GM19023 (cell line): ENCODE data around the gene RAB11B.
"Not testable (repeated sequence)": the region's sequence is repeated elsewhere in the genome, so short reads cannot be mapped to it uniquely, and the experiment has no call there.

Source experiments
- ATAC-seq: cut with Tn5 transposase; IDR thresholded peaks from one replicate; pipeline ENCODE4 v1.9.1; 2021; ENCODE audit warnings: mild to moderate bottlenecking, moderate library complexity; ENCODE audit not compliant: unreplicated experiment

The RAB11B gene

GRCh38 chr19:8425331-8425730 is 35.2 kb downstream of the RAB11B start:
- not testable (repeated sequence) for ATAC-seq

- no peak for ATAC-seq
Measured at GRCh38 chr19:8426283-8426682, 36.1 kb downstream of the RAB11B start.

- no peak for ATAC-seq
Measured at GRCh38 chr19:8429044-8429443, 38.9 kb downstream of the RAB11B start.

DNA sequence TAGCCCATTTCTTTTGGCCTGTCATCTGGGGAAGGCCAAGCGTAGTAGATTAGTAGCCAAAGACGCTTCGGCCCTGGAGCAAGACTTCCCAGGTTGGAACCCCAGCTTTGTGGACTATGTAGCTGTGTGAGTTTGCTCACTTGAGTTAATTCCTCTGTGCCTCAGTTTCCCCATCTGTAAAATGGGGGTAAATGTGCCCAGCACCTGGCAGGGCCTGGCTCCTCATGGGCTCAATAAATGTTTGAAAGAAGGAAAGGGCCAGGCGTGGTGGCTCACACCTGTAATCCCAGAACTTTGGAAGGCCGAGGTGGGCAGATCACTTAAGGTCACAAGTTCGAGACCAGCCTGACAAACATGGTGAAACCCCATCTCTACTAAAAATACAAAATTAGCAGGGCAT is 39.7 kb downstream of the RAB11B start:
- ATAC-seq, result no peak

DNA sequence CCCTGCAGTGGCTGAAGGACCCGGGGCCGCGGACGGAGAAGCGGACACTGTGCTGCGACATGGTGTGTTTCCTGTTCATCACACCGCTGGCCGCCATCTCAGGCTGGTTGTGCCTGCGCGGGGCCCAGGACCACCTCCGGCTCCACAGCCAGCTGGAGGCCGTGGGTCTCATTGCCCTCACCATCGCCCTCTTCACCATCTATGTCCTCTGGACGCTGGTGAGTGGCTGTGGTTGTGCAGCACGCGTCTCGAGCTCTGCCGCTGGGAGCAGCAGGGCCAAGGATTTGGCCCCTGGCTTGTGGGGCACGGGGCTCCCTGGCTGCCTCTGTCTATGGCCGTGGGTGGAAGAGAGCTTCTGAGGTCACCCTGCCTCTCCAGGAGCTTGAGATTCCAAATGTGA is 40.5 kb downstream of the RAB11B start:
- ATAC-seq, result no peak

DNA sequence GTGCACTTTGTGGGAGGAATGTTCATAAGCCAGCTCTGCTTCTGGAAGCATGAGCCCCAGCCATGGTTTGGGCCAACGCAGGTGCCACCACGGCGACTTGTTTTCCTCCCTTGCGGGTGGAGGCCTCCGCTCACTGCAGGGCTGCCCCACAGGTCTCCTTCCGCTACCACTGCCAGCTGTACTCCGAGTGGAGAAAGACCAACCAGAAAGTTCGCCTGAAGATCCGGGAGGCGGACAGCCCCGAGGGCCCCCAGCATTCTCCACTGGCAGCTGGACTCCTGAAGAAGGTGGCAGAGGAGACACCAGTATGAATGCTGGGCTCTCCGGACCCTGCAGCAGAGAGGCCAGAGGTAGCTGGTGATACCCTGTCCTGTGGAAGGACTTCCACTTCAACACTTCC is 48.1 kb downstream of the RAB11B start:
- no peak for ATAC-seq

DNA sequence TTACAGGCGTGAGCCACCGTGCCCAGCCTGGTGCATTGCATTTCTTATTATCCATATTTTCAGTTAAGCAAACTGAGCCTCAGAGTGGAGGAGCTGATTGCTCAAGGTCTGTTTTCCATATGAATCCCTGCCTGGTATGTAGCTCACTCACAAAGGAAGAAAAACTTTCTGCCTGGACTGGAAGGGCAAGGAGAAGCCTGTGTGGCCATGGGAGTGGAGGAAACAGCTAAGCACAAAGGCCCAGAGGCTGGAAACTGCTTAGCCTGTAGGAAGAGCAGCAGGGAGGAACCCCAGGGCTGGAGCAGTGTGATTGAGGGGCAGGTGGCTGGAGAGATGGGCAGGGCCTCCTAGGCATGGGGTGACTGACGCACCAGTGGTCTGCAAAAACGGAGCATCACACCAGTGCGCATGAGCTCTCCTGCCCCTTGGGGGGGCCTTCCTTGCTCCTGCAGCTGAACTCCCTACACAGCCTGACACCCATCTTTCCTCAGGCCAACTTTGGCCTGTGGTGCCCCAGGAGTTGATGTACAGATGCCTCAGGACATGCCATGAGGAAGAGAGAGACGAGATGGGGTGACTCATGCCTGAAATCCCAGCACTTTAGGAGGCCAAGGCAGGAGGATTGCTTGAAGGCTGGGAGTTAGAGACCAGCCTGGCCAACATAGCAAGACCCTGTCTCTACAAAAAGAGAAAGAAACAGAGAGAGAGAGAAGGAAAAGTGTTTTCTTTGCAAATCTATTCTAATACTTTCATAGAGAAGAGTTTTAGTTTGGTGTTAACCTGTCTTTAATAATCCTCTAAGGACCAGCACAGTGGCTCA is 51.8 kb downstream of the RAB11B start:
- ATAC-seq, result no peak

- not testable (repeated sequence) for ATAC-seq
Measured at GRCh38 chr19:8444140-8444676, 54.0 kb downstream of the RAB11B start.

DNA sequence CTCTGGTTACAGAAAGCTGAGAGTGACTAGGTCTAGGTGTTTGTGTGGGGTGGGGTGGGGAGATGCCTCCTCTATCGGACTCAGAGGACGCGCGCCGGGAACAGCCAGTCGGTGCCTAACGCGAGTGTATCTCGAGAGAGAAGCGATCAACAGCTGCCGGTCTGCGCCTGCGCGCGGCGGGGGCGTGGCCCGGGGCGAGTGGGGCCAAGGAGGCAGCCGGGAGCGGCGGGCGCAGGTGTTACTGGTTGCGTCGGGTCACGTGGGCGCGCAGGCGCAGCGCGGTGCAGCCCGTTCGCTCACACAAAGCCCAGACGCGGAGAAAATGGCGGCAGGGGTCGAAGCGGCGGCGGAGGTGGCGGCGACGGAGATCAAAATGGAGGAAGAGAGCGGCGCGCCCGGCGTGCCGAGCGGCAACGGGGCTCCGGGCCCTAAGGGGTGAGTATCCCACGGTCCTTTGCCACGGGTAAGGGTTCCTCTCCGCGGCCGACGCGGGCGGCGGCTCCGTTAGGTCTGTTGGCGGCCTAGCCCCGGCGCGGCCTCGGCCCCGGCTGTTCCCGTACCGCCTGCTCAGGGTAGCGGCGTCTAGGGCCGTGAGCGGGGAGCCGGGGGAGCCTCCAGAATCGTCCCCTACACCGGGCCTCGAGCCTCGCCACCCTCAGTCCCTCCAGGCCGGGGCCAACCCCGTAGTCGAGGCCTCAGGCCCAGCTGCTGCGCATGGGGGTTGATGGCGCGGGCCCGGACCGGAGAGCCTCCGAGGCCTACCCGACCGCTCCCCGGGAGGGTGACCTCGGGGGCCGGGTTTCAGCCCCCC is 54.7 kb downstream of the RAB11B start, which contains the start of gene HNRNPM:
Gene HNRNPM (plus strand): TSS at position 299 of the 811 bp plus-strand sequence. CDS start 24 bp downstream, at position 323.
- peak; percentile 83 for ATAC-seq

GRCh38 chr19:8445488-8446001 is 55.4 kb downstream of the RAB11B start:
- ATAC-seq, result peak; percentile 29

GRCh38 chr19:8446061-8446709 is 56.0 kb downstream of the RAB11B start:
- ATAC-seq, result no peak

GRCh38 chr19:8449830-8450229 is 59.7 kb downstream of the RAB11B start:
- ATAC-seq, result no peak

DNA sequence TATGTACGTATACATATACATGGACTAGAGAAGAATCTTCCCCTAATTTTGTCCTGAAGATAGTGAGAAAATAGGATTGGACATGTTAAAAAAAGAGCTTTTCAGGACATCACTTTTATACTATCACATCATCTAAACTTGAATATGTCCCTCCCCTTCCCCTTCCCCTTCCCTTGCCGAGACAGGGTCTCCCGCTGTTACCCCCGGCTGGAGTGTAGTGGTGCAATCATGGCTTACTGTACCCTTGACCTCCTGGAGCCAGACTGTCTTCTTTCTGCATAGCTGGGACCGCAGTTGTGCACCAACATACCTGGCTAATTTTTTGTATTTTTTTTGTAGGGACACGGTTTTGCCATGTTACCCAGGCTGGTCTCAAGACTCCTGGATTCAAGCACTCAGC is 61.2 kb downstream of the RAB11B start:
- ATAC-seq, result no peak

DNA sequence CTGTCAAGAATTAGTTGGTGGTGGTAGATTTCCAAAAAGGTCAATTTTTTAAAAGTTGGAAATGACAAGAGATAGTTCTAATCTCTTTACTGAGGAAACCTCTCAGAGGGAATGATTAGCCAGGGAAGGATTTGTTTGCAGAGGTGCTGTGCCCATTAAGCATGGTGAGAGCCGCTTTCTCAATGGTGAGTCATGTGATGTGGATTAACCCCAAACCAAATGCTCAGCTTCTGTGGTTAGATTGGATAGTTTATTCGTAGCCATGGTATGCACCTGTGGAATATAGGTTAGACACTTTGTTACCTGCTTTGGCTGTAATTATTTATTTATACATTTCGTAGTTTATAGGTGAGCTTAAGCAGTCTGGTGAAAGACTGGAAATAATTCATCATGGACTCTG is 61.7 kb downstream of the RAB11B start:
- ATAC-seq, result no peak

DNA sequence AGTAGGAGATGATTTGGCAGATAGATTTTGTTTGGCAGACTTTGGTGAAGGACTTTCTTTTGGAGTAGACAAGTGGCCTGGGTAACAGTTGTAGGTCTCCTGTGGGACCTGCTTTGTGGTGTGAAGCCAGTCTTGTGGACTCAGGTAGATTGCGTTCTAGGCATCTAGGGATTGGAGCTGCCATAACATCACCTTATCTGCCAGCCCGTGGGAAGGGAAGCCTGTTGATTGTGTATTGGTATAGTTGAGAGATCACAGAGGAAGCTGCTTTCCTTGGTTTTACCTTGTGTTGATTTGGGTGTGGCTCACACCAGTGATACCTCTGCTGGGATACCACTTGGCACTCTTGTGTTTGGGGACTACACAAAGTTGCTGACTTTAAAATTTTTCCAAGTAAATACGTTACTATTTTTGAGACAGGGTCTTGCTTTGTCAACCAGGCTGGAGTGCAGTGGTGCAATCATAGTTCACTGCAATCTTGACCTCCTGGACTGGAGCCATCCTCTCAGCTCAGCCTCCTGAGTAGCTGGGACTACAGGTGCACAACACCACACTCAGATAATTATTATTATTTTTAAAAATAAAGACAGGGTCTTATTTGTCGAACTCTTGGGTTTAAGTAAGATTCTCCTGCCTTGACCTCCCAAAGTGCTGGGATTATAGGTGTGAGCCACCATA is 62.4 kb downstream of the RAB11B start:
- ATAC-seq, result no peak

DNA sequence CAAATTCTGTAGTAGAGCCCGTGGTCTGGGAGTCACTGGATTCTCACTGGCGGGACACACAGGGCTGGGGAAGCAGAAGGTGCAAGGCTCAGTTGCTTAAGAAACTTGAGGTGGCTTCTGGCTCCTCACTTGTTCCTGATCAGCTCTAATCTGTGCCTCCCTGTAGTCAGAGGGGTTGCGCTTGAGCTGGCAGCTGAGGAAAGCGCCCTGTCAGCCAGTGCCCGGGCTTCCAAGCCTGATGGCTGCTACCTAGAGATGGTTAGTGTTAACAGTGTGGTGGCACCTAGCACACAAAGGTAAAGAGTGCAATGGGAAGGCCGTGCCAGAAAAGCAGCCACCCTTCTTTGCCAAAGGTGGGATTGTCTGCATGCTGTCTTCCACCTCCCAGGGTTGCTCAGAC is 63.5 kb downstream of the RAB11B start:
- no peak for ATAC-seq
